SU-DHL-6 (cell line): Measurements from ENCODE around the gene TOP3A.

Experiments used
- H2AFZ ChIP-seq: fragments of 200-600 bp; sonication (generic); 2 replicates; pipeline ENCODE4 v1.6.1; 2014; ENCODE audit warnings: low read depth, mild to moderate bottlenecking, moderate library complexity, mixed read lengths, antibody characterized with exemption, low read length; ENCODE audit not compliant: severe bottlenecking
- H3F3A ChIP-seq: fragments of 200-600 bp; shearing (Covaris generic); 2 replicates; pipeline ENCODE4 v1.6.0; 2016; ENCODE audit warnings: antibody characterized with exemption, mild to moderate bottlenecking; ENCODE audit not compliant: insufficient read depth
- H3K27ac ChIP-seq: fragments of 200-600 bp; sonication (generic); 2 replicates; pipeline ENCODE4 v1.5.1; 2016; ENCODE audit warnings: low read depth, mild to moderate bottlenecking, low read length, moderate library complexity, mixed read lengths
- H3K27me3 ChIP-seq: fragments of 200-600 bp; sonication (generic), shearing (Covaris generic); 2 replicates; pipeline ENCODE4 v1.6.0; 2014; ENCODE audit warnings: mild to moderate bottlenecking, low read length
- H3K36me3 ChIP-seq: fragments of 200-600 bp; sonication (generic); 2 replicates; pipeline ENCODE4 v1.6.1; 2014; ENCODE audit warnings: mild to moderate bottlenecking, low read length, mixed read lengths
- H3K4me2 ChIP-seq: fragments of 300-600, 200-600 bp; shearing (Covaris generic), sonication (generic); 2 replicates; pipeline ENCODE4 v1.6.0; 2014; ENCODE audit warnings: low read length, low read depth, mild to moderate bottlenecking; ENCODE audit not compliant: poor library complexity, severe bottlenecking
- H3K4me3 ChIP-seq: fragments of 200-600 bp; sonication (generic); 2 replicates; pipeline ENCODE4 v1.5.1; 2014; ENCODE audit warnings: antibody characterized with exemption, low read length, mild to moderate bottlenecking, mixed read lengths; ENCODE audit not compliant: insufficient read depth, poor library complexity, severe bottlenecking
- H3K79me2 ChIP-seq: fragments of 200-600 bp; sonication (generic); 2 replicates; pipeline ENCODE4 v1.6.1; 2014; ENCODE audit warnings: mild to moderate bottlenecking, low read length, moderate library complexity; ENCODE audit not compliant: insufficient read depth
- H3K9ac ChIP-seq: fragments of 200-600 bp; sonication (generic); 2 replicates; pipeline ENCODE4 v1.7.0; 2014; ENCODE audit warnings: mild to moderate bottlenecking, low read length
- H3K9me2 ChIP-seq: fragments of 200-600 bp; sonication (generic); replicated peaks from 2 replicates; pipeline ENCODE4 v1.6.1; 2014; ENCODE audit warnings: low read length; ENCODE audit not compliant: insufficient read depth
- H3K9me3 ChIP-seq: fragments of 200-600 bp; sonication (generic); 2 replicates; pipeline ENCODE4 v1.6.1; 2014; ENCODE audit warnings: low read length, mixed read lengths; ENCODE audit not compliant: insufficient read depth
- H4K20me1 ChIP-seq: fragments of 200-600 bp; sonication (generic); 2 replicates; pipeline ENCODE4 v1.6.1; 2014; ENCODE audit warnings: low read depth, mild to moderate bottlenecking, antibody characterized with exemption, low read length, moderate library complexity, mixed read lengths
- EZH2phosphoT487 ChIP-seq: fragments of 200-600 bp; sonication (generic), shearing (Covaris generic); conservative IDR thresholded peaks from 2 replicates; pipeline ENCODE4 v1.6.1; 2018; ENCODE audit warnings: mild to moderate bottlenecking, antibody characterized with exemption, low read length, moderate library complexity, mixed read lengths
- TF ChIP-seq, protein P1 (sequence below): fragments of 200-600 bp; sonication (generic); IDR thresholded peaks from one replicate; pipeline ENCODE4 v1.5.1; 2017; ENCODE audit warnings: antibody characterized with exemption, mild to moderate bottlenecking, low read length, moderate library complexity; ENCODE audit not compliant: insufficient read depth, poor library complexity, severe bottlenecking

Gene TOP3A

DNA sequence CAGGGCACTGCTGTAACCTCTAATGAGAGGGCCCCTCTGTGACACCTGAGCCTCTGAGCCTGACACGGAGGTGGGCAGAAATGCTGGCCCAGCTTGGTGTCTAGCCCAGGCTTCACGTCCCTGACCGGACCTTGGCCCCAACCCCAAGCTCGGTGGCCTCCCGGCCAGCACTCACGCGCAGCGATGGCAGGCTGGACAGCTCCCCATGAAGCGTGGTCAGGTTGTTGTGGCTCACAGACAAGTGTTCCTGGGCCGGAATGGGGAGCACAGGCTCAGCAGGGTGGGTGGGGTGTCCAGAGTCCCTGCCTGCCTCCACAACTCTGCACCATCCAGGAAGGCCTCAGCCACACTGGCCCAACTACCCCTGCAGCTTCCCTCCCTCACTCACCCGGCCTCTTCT, 58.4 kb downstream of the TOP3A start:
- H3F3A ChIP-seq, result peaks cover 6% of the 10 kb centered on the region; the same call in 1 of the 2 replicates
- H3K9me3 ChIP-seq, result no peaks in the 10 kb centered on the region
- no peak overlapping the region for H3K4me3 ChIP-seq
- no peaks in the 10 kb centered on the region for H3K27me3 ChIP-seq
- no peak overlapping the region for H3K27ac ChIP-seq
- H2AFZ ChIP-seq, result no peak overlapping the region
- H3K4me2 ChIP-seq, result no peak overlapping the region
- H3K79me2 ChIP-seq, result peaks cover 14% of the 10 kb centered on the region; the same call in 1 of the 2 replicates
- H3K36me3 ChIP-seq, result no peaks in the 10 kb centered on the region
- no peaks in the 10 kb centered on the region for H3K9me2 ChIP-seq
- H3K9ac ChIP-seq, result no peak overlapping the region
- TF ChIP-seq, protein P1, sequence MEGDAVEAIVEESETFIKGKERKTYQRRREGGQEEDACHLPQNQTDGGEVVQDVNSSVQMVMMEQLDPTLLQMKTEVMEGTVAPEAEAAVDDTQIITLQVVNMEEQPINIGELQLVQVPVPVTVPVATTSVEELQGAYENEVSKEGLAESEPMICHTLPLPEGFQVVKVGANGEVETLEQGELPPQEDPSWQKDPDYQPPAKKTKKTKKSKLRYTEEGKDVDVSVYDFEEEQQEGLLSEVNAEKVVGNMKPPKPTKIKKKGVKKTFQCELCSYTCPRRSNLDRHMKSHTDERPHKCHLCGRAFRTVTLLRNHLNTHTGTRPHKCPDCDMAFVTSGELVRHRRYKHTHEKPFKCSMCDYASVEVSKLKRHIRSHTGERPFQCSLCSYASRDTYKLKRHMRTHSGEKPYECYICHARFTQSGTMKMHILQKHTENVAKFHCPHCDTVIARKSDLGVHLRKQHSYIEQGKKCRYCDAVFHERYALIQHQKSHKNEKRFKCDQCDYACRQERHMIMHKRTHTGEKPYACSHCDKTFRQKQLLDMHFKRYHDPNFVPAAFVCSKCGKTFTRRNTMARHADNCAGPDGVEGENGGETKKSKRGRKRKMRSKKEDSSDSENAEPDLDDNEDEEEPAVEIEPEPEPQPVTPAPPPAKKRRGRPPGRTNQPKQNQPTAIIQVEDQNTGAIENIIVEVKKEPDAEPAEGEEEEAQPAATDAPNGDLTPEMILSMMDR, result no peak
- TF ChIP-seq EZH2phosphoT487, result no peak
- no peaks in the 10 kb centered on the region for H4K20me1 ChIP-seq

DNA sequence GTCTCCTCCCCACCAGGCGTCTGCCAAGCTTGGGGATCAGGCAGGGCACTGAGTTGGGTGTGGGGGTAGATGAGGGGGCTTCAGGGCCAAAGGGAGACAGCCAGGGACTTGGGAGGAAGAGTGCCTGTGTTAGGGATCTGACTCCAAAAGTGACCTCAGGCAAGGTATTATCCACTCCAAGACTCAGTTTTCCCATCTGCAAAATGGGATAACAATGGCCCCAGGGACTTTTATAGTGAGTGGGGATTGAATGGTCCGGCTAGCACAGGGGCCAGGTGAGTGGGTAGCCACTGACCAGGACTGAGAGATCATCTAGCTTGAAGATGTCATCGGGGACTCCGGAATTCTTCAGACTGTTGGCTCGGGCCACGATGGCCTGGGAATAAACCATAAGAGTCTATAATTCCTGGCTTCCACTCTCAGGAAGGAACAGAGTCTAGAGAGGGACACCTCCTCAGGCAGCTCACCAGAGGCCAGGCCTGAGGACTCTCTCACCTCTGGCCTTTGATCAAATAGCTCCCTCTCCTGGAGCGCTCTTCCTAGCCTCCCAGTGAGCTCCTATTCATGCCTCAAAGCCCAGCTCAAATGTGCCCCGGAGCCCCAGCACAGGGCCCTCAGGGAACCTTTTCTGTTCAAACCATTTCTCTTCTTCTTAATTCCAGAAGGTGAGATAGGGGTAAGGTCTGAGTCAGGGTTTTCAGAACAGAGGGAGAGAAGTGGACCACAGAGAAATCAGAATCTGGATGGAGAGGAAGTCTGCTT, 59.7 kb downstream of the TOP3A start:
- no peaks in the 10 kb centered on the region for H3K9me3 ChIP-seq
- peaks cover 6% of the 10 kb centered on the region; the same call in 1 of the 2 replicates for H3F3A ChIP-seq
- H2AFZ ChIP-seq, result no peak overlapping the region
- H4K20me1 ChIP-seq, result no peaks in the 10 kb centered on the region
- no peak overlapping the region for H3K9ac ChIP-seq
- H3K36me3 ChIP-seq, result no peaks in the 10 kb centered on the region
- H3K27me3 ChIP-seq, result no peaks in the 10 kb centered on the region
- H3K79me2 ChIP-seq, result peaks cover 14% of the 10 kb centered on the region; the same call in 1 of the 2 replicates
- H3K27ac ChIP-seq, result no peak overlapping the region
- TF ChIP-seq, protein P1, result no peak
- TF ChIP-seq EZH2phosphoT487, result no peak
- H3K4me3 ChIP-seq, result no peak overlapping the region
- H3K4me2 ChIP-seq, result no peak overlapping the region
- no peaks in the 10 kb centered on the region for H3K9me2 ChIP-seq

DNA sequence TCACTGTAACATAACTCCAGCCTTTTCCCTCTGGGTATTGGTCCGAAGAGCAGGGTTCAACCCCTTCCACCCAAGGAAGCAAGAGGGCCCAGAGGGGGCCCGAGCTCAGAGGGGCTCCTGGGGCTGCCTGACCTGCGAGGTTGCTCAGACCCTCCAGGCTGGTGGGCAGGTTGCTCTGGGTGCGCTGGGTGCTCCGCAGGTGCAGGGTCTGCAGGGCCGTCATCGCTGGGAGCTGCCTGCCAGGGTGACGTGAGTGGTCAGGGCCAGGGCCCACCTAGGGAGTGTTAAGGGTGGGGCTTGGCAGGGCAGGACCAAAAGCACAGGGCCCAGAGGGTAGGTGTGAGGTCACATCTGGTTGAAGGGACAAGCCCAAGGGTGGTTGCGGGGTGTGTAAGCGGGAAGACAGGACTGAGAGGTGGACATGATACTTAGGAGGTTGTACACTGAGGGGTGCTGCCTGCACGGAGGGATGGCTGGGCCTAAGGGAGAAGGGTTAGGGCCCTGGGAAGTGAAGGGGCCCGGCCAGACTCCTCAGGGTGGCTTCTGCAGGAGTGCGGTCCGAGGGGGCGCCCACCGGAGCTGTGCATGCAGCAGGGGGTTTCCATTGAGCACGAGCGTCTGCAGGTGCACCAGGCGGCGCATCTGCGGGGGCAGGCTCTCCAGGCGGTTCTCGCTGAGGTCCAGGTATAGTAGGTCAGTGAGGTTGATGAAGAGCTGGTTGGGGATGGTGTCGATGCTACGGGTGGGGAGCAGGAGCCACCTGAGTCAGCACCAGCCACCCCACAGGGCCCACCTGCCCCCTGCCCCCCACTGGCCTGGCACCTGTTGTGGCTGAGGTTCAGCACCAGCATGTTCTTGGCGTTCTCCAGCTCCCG, 60.6 kb downstream of the TOP3A start:
- Histone ChIP-seq H4K20me1 (no peaks in the 10 kb centered on the region), H3K4me3 (no peak overlapping the region), H3K9me3 (no peaks in the 10 kb centered on the region), H3K27ac (no peak overlapping the region), H3F3A (no peaks in the 10 kb centered on the region), H3K9ac (no peak overlapping the region), H3K9me2 (no peaks in the 10 kb centered on the region), H2AFZ (no peak overlapping the region), H3K79me2 (peaks cover 14% of the 10 kb centered on the region; the same call in 1 of the 2 replicates), H3K36me3 (no peaks in the 10 kb centered on the region), H3K27me3 (no peaks in the 10 kb centered on the region), H3K4me2 (no peak overlapping the region)
- TF ChIP-seq, protein P1, result no peak
- TF ChIP-seq EZH2phosphoT487, result no peak
